ENCODE results near the gene CDCA3. TPM values are rescaled to one million over a fixed set of nuclear protein-coding genes. Genes with fewer than 3 reads are reported as not detected.

CDCA3 gene
- total RNA-seq, 4 donors from 2014 or later = 0.25 to 4.4 (median 0.65) TPM

DNA sequence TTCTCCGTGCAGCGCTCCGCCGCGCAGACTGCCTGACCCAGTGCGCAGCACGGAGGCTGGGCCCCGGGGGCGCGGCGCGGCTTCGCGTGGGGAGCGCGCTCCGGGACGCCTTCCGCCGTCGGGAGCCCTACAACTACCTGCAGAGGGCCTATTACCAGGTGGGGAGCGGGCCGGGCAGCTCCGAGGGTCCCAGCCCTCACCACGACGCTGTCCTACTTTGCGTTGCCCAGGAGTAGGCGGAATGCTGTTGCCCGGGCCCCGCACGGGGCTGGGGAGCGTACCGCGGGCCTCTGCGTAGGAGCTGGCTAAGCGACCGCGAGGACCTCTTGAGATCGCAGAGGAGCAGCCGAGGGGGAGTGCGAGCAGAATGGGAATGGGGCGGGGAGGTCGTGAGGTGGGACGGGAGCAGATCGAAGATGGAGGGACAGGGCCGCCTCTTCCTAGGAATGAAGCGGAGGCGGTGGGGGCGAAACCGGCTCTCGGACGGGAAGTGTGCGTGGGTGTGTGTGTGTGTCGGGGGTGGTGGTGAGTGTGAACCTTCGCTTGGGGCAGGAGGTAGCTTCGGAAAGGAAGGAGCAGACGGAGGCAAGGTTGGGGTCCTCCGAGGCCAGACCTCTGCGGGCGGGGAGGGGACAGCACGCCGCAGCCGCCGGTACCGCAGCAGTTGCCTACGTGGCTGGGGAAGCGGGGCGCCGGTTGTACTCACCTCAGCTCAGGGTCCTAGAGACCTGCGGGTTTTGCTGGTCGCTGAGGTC lies 22.1 kb downstream of the CDCA3 start:
- H3K27me3 ChIP-seq = peaks cover 18 to 53% (median 36%) of the 10 kb centered on the region in 3 donors

DNA sequence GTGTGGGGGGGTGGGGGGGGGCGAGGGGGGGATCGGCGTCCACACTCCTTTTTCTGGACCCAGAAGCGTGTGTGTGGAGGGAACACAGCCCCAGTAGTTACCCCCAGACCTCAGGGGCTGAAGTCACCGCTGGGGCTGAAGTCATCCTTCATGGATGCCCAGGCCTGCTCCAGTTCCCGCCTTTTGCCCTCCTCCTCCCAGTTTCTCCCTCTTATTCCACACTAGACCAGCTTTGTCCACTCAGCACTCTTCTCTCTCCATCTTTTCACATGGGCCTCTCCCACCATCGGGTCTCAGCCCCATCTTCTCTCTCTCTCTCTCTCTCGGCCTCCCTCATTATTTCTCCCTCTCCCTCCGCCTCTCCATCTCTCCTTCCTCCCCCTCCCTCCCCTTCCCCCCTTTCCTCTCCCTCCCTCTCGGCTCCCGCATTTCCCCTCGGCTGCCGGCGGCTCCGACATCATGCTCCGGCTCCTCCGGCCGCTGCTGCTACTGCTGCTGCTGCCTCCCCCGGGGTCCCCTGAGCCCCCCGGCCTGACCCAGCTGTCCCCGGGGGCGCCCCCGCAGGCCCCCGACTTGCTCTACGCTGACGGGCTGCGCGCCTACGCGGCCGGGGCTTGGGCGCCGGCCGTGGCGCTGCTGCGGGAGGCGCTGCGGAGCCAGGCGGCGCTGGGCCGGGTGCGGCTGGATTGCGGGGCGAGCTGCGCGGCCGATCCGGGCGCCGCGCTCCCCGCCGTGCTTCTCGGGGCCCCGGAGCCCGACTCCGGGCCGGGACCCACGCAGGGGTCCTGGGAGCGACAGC lies 22.9 kb downstream of the CDCA3 start, which contains the start of gene P3H3:
TSS of gene P3H3 (plus strand) at position 426 of the 799 bp plus-strand sequence. CDS start at position 460, 34 bp downstream.
- in situ Hi-C loops (cut with MboI; ENCODE audit: low sequenced_read_pairs in 4 of 4) = no loop called here

More for the DNA sequence above, 22.1 kb downstream of the CDCA3 start:
- DNase-seq (no peak), ATAC-seq (no peak)
- in situ Hi-C loops (cut with MboI; ENCODE audit: low sequenced_read_pairs in 4 of 4) (no loop called here), intact Hi-C loops (cut with DNase I; ENCODE audit: low total_unique reads) (loop anchor here (5.0 kb wide), 2 partner anchors 77 to 92 kb away; partner anchors contain the start of gene MLF2)
- H3K4me3 ChIP-seq = peak overlapping the region; percentile 49 to 67 (median 64)
- TF ChIP-seq, protein P1, sequence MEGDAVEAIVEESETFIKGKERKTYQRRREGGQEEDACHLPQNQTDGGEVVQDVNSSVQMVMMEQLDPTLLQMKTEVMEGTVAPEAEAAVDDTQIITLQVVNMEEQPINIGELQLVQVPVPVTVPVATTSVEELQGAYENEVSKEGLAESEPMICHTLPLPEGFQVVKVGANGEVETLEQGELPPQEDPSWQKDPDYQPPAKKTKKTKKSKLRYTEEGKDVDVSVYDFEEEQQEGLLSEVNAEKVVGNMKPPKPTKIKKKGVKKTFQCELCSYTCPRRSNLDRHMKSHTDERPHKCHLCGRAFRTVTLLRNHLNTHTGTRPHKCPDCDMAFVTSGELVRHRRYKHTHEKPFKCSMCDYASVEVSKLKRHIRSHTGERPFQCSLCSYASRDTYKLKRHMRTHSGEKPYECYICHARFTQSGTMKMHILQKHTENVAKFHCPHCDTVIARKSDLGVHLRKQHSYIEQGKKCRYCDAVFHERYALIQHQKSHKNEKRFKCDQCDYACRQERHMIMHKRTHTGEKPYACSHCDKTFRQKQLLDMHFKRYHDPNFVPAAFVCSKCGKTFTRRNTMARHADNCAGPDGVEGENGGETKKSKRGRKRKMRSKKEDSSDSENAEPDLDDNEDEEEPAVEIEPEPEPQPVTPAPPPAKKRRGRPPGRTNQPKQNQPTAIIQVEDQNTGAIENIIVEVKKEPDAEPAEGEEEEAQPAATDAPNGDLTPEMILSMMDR (IDR thresholded peaks at IDR 0.05 in 4 of 5, conservative IDR thresholded peaks at IDR 0.05 in 1 of 5) = no peak
- no peak for TF ChIP-seq POLR2A (IDR thresholded peaks at IDR 0.05)
- no peaks in the 10 kb centered on the region for H3K36me3 ChIP-seq
- peak overlapping the region; percentile 28 to 54 (median 51) for H3K27ac ChIP-seq
- H3K4me1 ChIP-seq = peaks cover 3 to 11% of the 10 kb centered on the region in 2 donors
- H3K9me3 ChIP-seq = no peaks in the 10 kb centered on the region

DNA sequence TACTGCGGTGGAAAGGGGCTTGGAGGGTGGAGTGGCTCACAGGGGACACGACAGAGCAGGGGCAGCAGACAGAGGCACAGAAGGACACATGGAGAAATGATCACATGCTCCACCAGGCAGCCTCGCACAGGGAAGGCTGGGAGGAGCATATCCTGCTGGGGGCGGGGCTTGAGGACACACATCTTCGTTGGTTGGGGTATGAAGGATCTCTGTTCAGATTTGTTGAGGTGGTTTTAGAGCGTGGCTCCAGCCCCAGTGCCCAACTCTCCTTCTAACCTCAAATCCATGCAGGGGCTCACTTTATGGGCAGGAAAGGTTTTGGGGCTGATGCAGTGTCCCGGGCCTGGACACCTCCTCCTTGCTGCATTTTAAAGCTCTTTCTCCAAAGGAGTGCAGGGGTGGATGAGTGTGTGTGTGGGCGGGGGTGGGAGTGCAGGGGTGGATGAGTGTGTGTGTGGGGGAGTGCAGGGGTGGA lies 23.6 kb downstream of the CDCA3 start:
- DNase-seq = peak; percentile 50 to 67
- no peaks in the 10 kb centered on the region for H3K9me3 ChIP-seq
- H3K4me1 ChIP-seq = peaks cover 3 to 11% of the 10 kb centered on the region in 2 donors
- peak; percentile 47 to 54 for ATAC-seq
- no peak overlapping the region for H3K4me3 ChIP-seq
- H3K27ac ChIP-seq = peak overlapping the region; percentile 37 to 45 (median 38)
- in situ Hi-C loops (cut with MboI; ENCODE audit: low sequenced_read_pairs in 4 of 4) (no loop called here), intact Hi-C loops (cut with DNase I; ENCODE audit: low total_unique reads) (loop anchor here (2.0 to 5.0 kb wide), 3 partner anchors 49 to 90 kb away; partner anchors contain the start of gene MLF2)
- H3K27me3 ChIP-seq = peaks cover 26 to 66% (median 46%) of the 10 kb centered on the region in 3 donors
- H3K36me3 ChIP-seq = no peaks in the 10 kb centered on the region
- TF ChIP-seq POLR2A (IDR thresholded peaks at IDR 0.05) = no peak
- TF ChIP-seq, protein P1 (IDR thresholded peaks at IDR 0.05 in 4 of 5, conservative IDR thresholded peaks at IDR 0.05 in 1 of 5) = no peak

More for the DNA sequence above, 22.9 kb downstream of the CDCA3 start, which contains the start of gene P3H3:
- Histone ChIP-seq H3K36me3 (no peaks in the 10 kb centered on the region), H3K4me3 (peak within 1 kb of the TSS; percentile 49 to 67 (median 64)), H3K9me3 (no peaks in the 10 kb centered on the region), H3K27me3 (peaks cover 22 to 61% (median 43%) of the 10 kb centered on the region in 3 donors), H3K27ac (peak within 1 kb of the TSS; percentile 45 to 54 (median 51)), H3K4me1 (peaks cover 3 to 11% of the 10 kb centered on the region in 2 donors)
- intact Hi-C loops (cut with DNase I; ENCODE audit: low total_unique reads) = loop anchor here (2.0 to 5.0 kb wide), 3 partner anchors 49 to 91 kb away; partner anchors contain the start of gene MLF2
- DNase-seq (no peak), ATAC-seq (peak in 1 of 2 donors; percentile 22)
- TF ChIP-seq, protein P1 (IDR thresholded peaks at IDR 0.05 in 4 of 5, conservative IDR thresholded peaks at IDR 0.05 in 1 of 5) = no peak
- TF ChIP-seq POLR2A (IDR thresholded peaks at IDR 0.05) = no peak

DNA sequence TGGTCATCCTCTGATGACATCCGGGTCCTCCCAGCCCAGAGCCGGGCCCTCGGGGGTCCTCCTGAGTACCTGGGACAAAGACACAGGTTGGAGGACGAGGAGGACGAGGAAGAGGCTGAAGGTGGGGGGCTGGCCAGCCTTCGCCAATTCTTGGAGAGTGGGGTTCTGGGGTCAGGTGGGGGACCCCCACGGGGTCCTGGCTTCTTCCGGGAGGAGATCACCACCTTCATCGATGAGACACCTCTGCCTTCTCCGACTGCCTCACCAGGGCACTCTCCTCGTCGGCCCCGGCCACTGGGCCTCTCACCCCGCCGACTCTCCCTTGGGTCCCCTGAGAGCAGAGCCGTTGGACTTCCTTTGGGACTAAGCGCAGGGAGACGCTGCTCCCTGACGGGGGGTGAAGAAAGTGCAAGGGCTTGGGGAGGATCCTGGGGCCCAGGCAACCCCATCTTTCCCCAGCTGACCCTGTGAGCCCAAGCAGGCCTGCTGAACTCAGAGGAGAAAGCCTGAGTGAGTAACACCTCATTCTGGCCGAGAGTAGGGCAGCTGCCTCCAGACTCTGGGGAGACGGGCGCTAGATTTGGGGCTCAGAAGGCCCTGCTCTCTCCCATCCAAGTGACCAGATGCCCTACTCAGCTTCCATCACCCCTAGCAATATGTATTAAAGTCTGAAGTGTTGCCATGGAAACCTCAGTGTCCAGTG lies 24.2 kb downstream of the CDCA3 start:
- TF ChIP-seq, protein P1 (IDR thresholded peaks at IDR 0.05 in 4 of 5, conservative IDR thresholded peaks at IDR 0.05 in 1 of 5) = no peak
- TF ChIP-seq POLR2A (IDR thresholded peaks at IDR 0.05) = no peak
- no peaks in the 10 kb centered on the region for H3K36me3 ChIP-seq
- DNase-seq = no peak
- H3K27me3 ChIP-seq = peaks cover 30 to 72% (median 52%) of the 10 kb centered on the region in 3 donors
- intact Hi-C loops (cut with DNase I; ENCODE audit: low total_unique reads) (loop anchor here (2.0 to 5.0 kb wide), 3 partner anchors 48 to 90 kb away; partner anchors contain the start of gene MLF2), in situ Hi-C loops (cut with MboI; ENCODE audit: low sequenced_read_pairs in 4 of 4) (no loop called here)
- no peaks in the 10 kb centered on the region for H3K9me3 ChIP-seq
- peaks cover 3 to 11% of the 10 kb centered on the region in 2 donors for H3K4me1 ChIP-seq
- no peak overlapping the region for H3K4me3 ChIP-seq
- peak overlapping the region; percentile 37 to 45 (median 38) for H3K27ac ChIP-seq
- ATAC-seq = no peak
